Hepatocyte (in vitro differentiated cells): ENCODE results near the gene MRGPRF. TPM values are rescaled to one million over a fixed set of nuclear protein-coding genes. Genes with fewer than 3 reads are reported as not detected.

Source experiments
- DNase-seq: peaks from one replicate; pipeline ENCODE4 v3.0.0-alpha.2; 2016; ENCODE audit warnings: low spot score
- H2AFZ ChIP-seq: fragments of 200-600 bp; sonication (generic); 2 replicates; pipeline ENCODE4 v1.6.0; 2016; ENCODE audit warnings: antibody characterized with exemption, mild to moderate bottlenecking
- H3K27ac ChIP-seq: fragments of 200-600 bp; sonication (generic); 2 replicates; pipeline ENCODE4 v1.5.1; 2016; ENCODE audit warnings: mild to moderate bottlenecking
- H3K27me3 ChIP-seq: fragments of 200-600 bp; sonication (generic); 2 replicates; pipeline ENCODE4 v1.6.1; 2016
- H3K36me3 ChIP-seq: fragments of 200-600 bp; sonication (generic); replicated peaks from 2 replicates; pipeline ENCODE4 v1.5.1; 2016; ENCODE audit warnings: low read depth; ENCODE audit not compliant: insufficient read depth
- H3K4me1 ChIP-seq: fragments of 200-600 bp; sonication (generic); 2 replicates; pipeline ENCODE4 v1.5.1; 2016; ENCODE audit warnings: mild to moderate bottlenecking, moderate library complexity; ENCODE audit not compliant: insufficient read depth
- H3K4me2 ChIP-seq: fragments of 200-600 bp; sonication (generic); 2 replicates; pipeline ENCODE4 v1.6.0; 2016
- H3K4me3 ChIP-seq: fragments of 200-600 bp; sonication (generic); 2 replicates; pipeline ENCODE4 v1.5.1; 2016; ENCODE audit warnings: mild to moderate bottlenecking
- H3K79me2 ChIP-seq: fragments of 200-600 bp; sonication (generic); 2 replicates; pipeline ENCODE4 v1.6.0; 2017; ENCODE audit warnings: mild to moderate bottlenecking
- H3K9me2 ChIP-seq: fragments of 200-600 bp; sonication (generic); replicated peaks from 2 replicates; pipeline ENCODE4 v1.6.0; 2017; ENCODE audit warnings: mild to moderate bottlenecking; ENCODE audit not compliant: insufficient read depth
- H3K9me3 ChIP-seq: fragments of 200-600 bp; sonication (generic); 2 replicates; pipeline ENCODE4 v1.5.1; 2016; ENCODE audit warnings: low read depth, mild to moderate bottlenecking
- H4K20me1 ChIP-seq: fragments of 200-600 bp; sonication (generic); 2 replicates; pipeline ENCODE4 v1.6.0; 2016; ENCODE audit warnings: mild to moderate bottlenecking; ENCODE audit not compliant: insufficient read depth, poor library complexity, severe bottlenecking
- EZH2 ChIP-seq: fragments of 200-600 bp; sonication (generic); IDR thresholded peaks from 2 replicates; pipeline ENCODE4 v1.6.1; 2016; ENCODE audit warnings: antibody characterized with exemption, mild to moderate bottlenecking, borderline replicate concordance
- EZH2phosphoT487 ChIP-seq: fragments of 200-600 bp; sonication (generic); IDR thresholded peaks from one replicate; pipeline ENCODE4 v1.6.1; 2018; ENCODE audit warnings: antibody characterized with exemption, mild to moderate bottlenecking, low read depth, moderate library complexity; ENCODE audit not compliant: unreplicated experiment, severe bottlenecking
- WGBS: methylation state at CpG from one replicate; pipeline ENCODE4 v1.1.6; 2016; ENCODE audit warnings: low lambda C conversion rate; ENCODE audit errors: missing lambda C conversion rate; 5-methylcytosine and 5-hydroxymethylcytosine counted together
- polyA plus RNA-seq: library from polyadenylated mRNA; unstranded; fragments of >200 nt; fragmentation: Nextera tagmentation; extraction: Ambion mirVana; gene quantifications from 2 replicates; pipeline ENCODE4 v1.2.1, GENCODE V29; 2016
- total RNA-seq: library from RNA; depleted of rRNA; stranded (reverse); fragments of >200 nt; gene quantifications from 2 replicates; pipeline ENCODE4 v1.2.3, GENCODE V29; 2014
- TF ChIP-seq, protein P1 (sequence below): fragments of 200-600 bp; sonication (generic); IDR thresholded peaks from 2 replicates; pipeline ENCODE4 v1.5.1; 2016; ENCODE audit warnings: antibody characterized with exemption, mild to moderate bottlenecking; ENCODE audit not compliant: poor library complexity

MRGPRF gene
- total and polyA plus RNA-seq, 2 experiments from 2014 or later, result 6.5 to 7.5 TPM

DNA sequence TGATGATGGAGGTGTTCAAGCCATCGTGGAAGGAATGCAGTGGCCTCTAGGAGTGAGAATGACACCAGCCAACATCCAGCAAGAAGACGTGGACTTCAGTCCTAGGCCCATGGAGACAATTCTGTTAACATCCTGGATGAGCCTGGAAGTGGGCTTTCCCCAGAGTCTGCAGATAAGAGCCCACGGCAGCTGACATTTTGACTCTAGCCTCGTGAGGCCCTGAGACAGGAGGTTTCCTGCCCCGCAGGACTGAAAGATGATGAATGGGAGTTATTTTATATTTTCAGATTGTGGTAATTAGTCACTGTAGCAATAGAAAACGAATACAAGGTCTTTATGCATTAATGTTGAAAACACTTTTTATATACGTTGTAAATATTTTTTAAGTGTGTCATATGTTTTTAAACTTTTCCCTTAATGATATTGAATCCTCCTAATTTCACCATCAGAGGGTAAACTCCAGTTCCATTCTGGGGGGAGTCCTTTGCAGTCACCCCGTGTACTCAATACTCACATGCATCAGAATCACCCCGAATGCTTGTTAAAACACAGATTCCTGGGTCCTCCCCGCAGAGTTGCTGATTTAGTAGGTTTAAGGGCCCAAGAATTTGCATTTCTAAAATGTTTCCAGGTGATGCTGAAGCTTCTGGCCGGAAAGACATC lies 35.1 kb upstream of the MRGPRF start:
- H3K9me3 ChIP-seq, result no peaks in the 10 kb centered on the region
- H3K4me2 ChIP-seq, result peak overlapping the region; percentile 65
- peaks cover 20% of the 10 kb centered on the region for H3K4me1 ChIP-seq
- no peak overlapping the region for H3K4me3 ChIP-seq
- H4K20me1 ChIP-seq, result peaks cover 4% of the 10 kb centered on the region
- no peak overlapping the region for H3K27ac ChIP-seq
- no peak for DNase-seq
- no peaks in the 10 kb centered on the region for H3K36me3 ChIP-seq
- no peaks in the 10 kb centered on the region for H3K27me3 ChIP-seq
- peak overlapping the region; percentile 30 for H2AFZ ChIP-seq
- no peaks in the 10 kb centered on the region for H3K9me2 ChIP-seq
- peaks cover 43% of the 10 kb centered on the region for H3K79me2 ChIP-seq
- TF ChIP-seq, protein P1, sequence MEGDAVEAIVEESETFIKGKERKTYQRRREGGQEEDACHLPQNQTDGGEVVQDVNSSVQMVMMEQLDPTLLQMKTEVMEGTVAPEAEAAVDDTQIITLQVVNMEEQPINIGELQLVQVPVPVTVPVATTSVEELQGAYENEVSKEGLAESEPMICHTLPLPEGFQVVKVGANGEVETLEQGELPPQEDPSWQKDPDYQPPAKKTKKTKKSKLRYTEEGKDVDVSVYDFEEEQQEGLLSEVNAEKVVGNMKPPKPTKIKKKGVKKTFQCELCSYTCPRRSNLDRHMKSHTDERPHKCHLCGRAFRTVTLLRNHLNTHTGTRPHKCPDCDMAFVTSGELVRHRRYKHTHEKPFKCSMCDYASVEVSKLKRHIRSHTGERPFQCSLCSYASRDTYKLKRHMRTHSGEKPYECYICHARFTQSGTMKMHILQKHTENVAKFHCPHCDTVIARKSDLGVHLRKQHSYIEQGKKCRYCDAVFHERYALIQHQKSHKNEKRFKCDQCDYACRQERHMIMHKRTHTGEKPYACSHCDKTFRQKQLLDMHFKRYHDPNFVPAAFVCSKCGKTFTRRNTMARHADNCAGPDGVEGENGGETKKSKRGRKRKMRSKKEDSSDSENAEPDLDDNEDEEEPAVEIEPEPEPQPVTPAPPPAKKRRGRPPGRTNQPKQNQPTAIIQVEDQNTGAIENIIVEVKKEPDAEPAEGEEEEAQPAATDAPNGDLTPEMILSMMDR, result no peak
- TF ChIP-seq EZH2 (no peak), EZH2phosphoT487 (no peak)
- 45% methylated on average over 11 of the region's 11 CpGs for WGBS

GRCh38 chr11:69044111-69045013 lies 31.3 kb upstream of the MRGPRF start:
- WGBS, result 25% methylated on average over 15 of the region's 15 CpGs
- H3K4me3 ChIP-seq, result no peak overlapping the region
- peak overlapping the region; percentile 28 for H2AFZ ChIP-seq

DNA sequence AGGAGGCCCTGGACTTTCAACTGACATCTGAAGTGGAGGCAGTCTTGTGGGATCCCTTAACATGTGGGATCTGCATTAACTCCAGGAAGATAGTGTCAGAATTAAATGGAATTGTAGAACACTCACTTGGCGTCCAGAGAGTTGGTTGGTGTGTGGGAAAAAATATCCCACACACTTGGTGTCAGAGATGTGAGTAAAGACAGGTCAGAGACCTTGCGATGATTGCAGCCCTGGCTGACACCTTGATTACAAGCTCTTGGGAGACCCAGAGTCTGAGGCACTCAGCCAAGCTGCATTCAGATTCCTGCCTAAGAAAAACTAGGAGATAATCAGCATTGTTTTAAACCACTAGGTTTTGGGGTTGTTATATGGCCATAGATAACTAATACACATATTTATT lies 28.5 kb upstream of the MRGPRF start:
- TF ChIP-seq EZH2phosphoT487 (no peak), EZH2 (no peak)
- TF ChIP-seq, protein P1, result no peak

More at GRCh38 chr11:69044111-69045013, 31.3 kb upstream of the MRGPRF start:
- H3K27ac ChIP-seq, result peak overlapping the region; percentile 52
- TF ChIP-seq, protein P1, result peak; percentile 61
- no peak for TF ChIP-seq EZH2phosphoT487
- DNase-seq, result peak; percentile 77
- peaks cover 4% of the 10 kb centered on the region for H3K4me1 ChIP-seq
- no peaks in the 10 kb centered on the region for H3K36me3 ChIP-seq
- H3K27me3 ChIP-seq, result no peaks in the 10 kb centered on the region
- H3K9me2 ChIP-seq, result no peaks in the 10 kb centered on the region
- peaks cover 5% of the 10 kb centered on the region for H3K79me2 ChIP-seq
- no peaks in the 10 kb centered on the region for H3K9me3 ChIP-seq
- no peaks in the 10 kb centered on the region for H4K20me1 ChIP-seq
- peak overlapping the region; percentile 37 for H3K4me2 ChIP-seq

More for the DNA sequence above, 28.5 kb upstream of the MRGPRF start:
- Histone ChIP-seq H3K4me1 (peaks cover 4% of the 10 kb centered on the region), H4K20me1 (no peaks in the 10 kb centered on the region), H3K27ac (no peak overlapping the region), H3K27me3 (no peaks in the 10 kb centered on the region), H2AFZ (no peak overlapping the region), H3K36me3 (no peaks in the 10 kb centered on the region), H3K4me3 (no peak overlapping the region), H3K79me2 (no peaks in the 10 kb centered on the region), H3K4me2 (no peak overlapping the region), H3K9me3 (no peaks in the 10 kb centered on the region), H3K9me2 (no peaks in the 10 kb centered on the region)
- DNase-seq, result no peak
- 52% methylated on average over 2 of the region's 2 CpGs for WGBS
